GM12878 (cell line): Measurements from ENCODE around the gene ITGB2. TPM values are rescaled to one million over a fixed set of nuclear protein-coding genes. Genes with fewer than 3 reads are reported as not detected.

Experiments used
- ATAC-seq: fragments of 200-7000 bp; cut with Tn5 transposase; 3 replicates; pipeline ENCODE4 v1.9.1; 2020; ENCODE audit warnings: mild to moderate bottlenecking, moderate library complexity
- BruUV-seq: library from RNA; stranded (reverse); fragments of 400-500 nt; replicated peaks from 2 replicates; lab custom pipeline; 2021; lab: Mats Ljungman, UMichigan
- CTCF ChIA-PET: fragments of 300-600 bp; sonication (Branson Sonifier 250); formaldehyde crosslinking; extraction: SDS; loops from one replicate; lab custom pipeline; 2021; ENCODE audit warnings: inconsistent platforms; lab: Yijun Ruan, JAX
- POLR2A ChIA-PET: fragments of 350-600 bp; formaldehyde crosslinking; extraction: SDS; loops from one replicate; lab custom pipeline; 2021; ENCODE audit warnings: inconsistent platforms; lab: Charles Lee
- RAD21 ChIA-PET: fragments of 300-600 bp; sonication (Branson Sonifier 250); formaldehyde crosslinking; loops from one replicate; lab custom pipeline; 2023; ENCODE audit warnings: antibody characterized with exemption; ENCODE audit not compliant: unreplicated experiment; lab: Charles Lee
- SMC1A ChIA-PET: fragments of 300-600 bp; sonication (Branson Sonifier 250); formaldehyde crosslinking; loops from one replicate; lab custom pipeline; 2023; ENCODE audit not compliant: unreplicated experiment, uncharacterized antibody; lab: Charles Lee
- DNase-seq: peaks from one replicate; pipeline ENCODE4 v3.0.0-alpha.2; 2011; ENCODE audit warnings: low read depth, low spot score
- FAIRE-seq: peaks from 3 replicates; lab custom pipeline; 2011; peaks lifted over from hg19 to GRCh38; lab: Jason Lieb, UNC
- H2AFZ ChIP-seq: 2 replicates; pipeline ENCODE4 v1.6.0; 2011; ENCODE audit warnings: low read depth, low read length, control low read depth; ENCODE audit not compliant: control insufficient read depth
- H3K27ac ChIP-seq: 2 replicates; pipeline ENCODE4 v1.5.1; 2011; ENCODE audit warnings: control low read depth; ENCODE audit not compliant: control insufficient read depth, insufficient read depth
- H3K27me3 ChIP-seq, 2 experiments: replicated peaks in 1 of 2; 2 replicates each; pipeline versions ENCODE4 v1.6.0 to v1.6.1; 2011; ENCODE audit warnings: low read length in 1 of 2; ENCODE audit not compliant: control insufficient read depth in 2 of 2, insufficient read depth in 2 of 2
- H3K36me3 ChIP-seq, 2 experiments: 2 replicates each; pipeline ENCODE4 v1.5.1; 2011; ENCODE audit warnings: low read length in 1 of 2; ENCODE audit not compliant: control insufficient read depth in 2 of 2, insufficient read depth in 2 of 2
- H3K4me1 ChIP-seq: 2 replicates; pipeline ENCODE4 v1.6.1; 2011; ENCODE audit warnings: mild to moderate bottlenecking, low read length, moderate library complexity, mixed read lengths; ENCODE audit not compliant: control insufficient read depth, insufficient read depth
- H3K4me2 ChIP-seq: 2 replicates; pipeline ENCODE4 v1.6.0; 2011; ENCODE audit warnings: control low read depth; ENCODE audit not compliant: control insufficient read depth, insufficient read depth
- H3K4me3 ChIP-seq: fragments of 200-600 bp; sonication (generic); 2 replicates; pipeline ENCODE4 v1.5.1; 2016
- H3K79me2 ChIP-seq: 2 replicates; pipeline ENCODE4 v1.6.0; 2011; ENCODE audit warnings: low read length; ENCODE audit not compliant: control insufficient read depth, insufficient read depth
- H3K9ac ChIP-seq: 2 replicates; pipeline ENCODE4 v1.8.0; 2011; ENCODE audit warnings: low read length, control low read depth, mixed read lengths; ENCODE audit not compliant: control insufficient read depth, insufficient read depth
- H3K9me3 ChIP-seq: replicated peaks from 3 replicates; pipeline ENCODE4 v1.5.1; 2011; ENCODE audit warnings: mild to moderate bottlenecking, low read length; ENCODE audit not compliant: control insufficient read depth, insufficient read depth
- H4K20me1 ChIP-seq: 2 replicates; pipeline ENCODE4 v1.6.0; 2011; ENCODE audit not compliant: control insufficient read depth, insufficient read depth
- ATF7 ChIP-seq: fragments of 450-650 bp; IDR thresholded peaks from 2 replicates; pipeline ENCODE4 v1.6.1; 2016; ENCODE audit warnings: low read depth, mild to moderate bottlenecking
- BACH1 ChIP-seq: fragments of 450-650 bp; IDR thresholded peaks from 2 replicates; pipeline ENCODE4 v1.6.1; 2017; ENCODE audit warnings: mild to moderate bottlenecking, borderline replicate concordance
- BMI1 ChIP-seq: fragments of 450-650 bp; IDR thresholded peaks from 2 replicates; pipeline ENCODE4 v1.6.1; 2016; ENCODE audit warnings: mild to moderate bottlenecking, moderate library complexity, borderline replicate concordance
- CBX3 ChIP-seq: fragments of 200-600 bp; sonication (generic); IDR thresholded peaks from 2 replicates; pipeline ENCODE4 v1.6.1; 2016; ENCODE audit warnings: low read depth, borderline replicate concordance
- CBX5 ChIP-seq: sonication (generic); IDR thresholded peaks from 2 replicates; pipeline ENCODE4 v1.6.1; 2016; ENCODE audit warnings: low read depth, moderate library complexity, mild to moderate bottlenecking, inconsistent platforms
- CHD2 ChIP-seq: IDR thresholded peaks from 2 replicates; pipeline ENCODE4 v1.6.1; 2011; ENCODE audit warnings: low read depth, low read length, improper control_type of control experiment, borderline replicate concordance
- FOXK2 ChIP-seq: fragments of 450-650 bp; IDR thresholded peaks from 2 replicates; pipeline ENCODE4 v1.6.1; 2017; ENCODE audit warnings: mild to moderate bottlenecking, moderate library complexity
- HDGF ChIP-seq: fragments of 450-650 bp; IDR thresholded peaks from 2 replicates; pipeline ENCODE4 v1.6.1; 2016; ENCODE audit warnings: antibody characterized with exemption
- IKZF2 ChIP-seq, 2 experiments: fragments of 450-650 bp; IDR thresholded peaks; 2 replicates each; pipeline ENCODE4 v1.6.1; 2017; ENCODE audit warnings: mild to moderate bottlenecking in 2 of 2, moderate library complexity in 2 of 2
- MTA3 ChIP-seq: IDR thresholded peaks from 2 replicates; pipeline ENCODE4 v1.6.1; 2012; ENCODE audit warnings: low read length, inconsistent platforms, borderline replicate concordance
- NR2C2 ChIP-seq: IDR thresholded peaks from 2 replicates; pipeline ENCODE4 v1.6.1; 2011; ENCODE audit warnings: borderline replicate concordance, low read depth; ENCODE audit not compliant: control insufficient read depth, insufficient read length
- POLR2A ChIP-seq: IDR thresholded peaks from 2 replicates; pipeline ENCODE4 v1.6.1; 2011; ENCODE audit warnings: low read depth, mild to moderate bottlenecking, low read length
- POLR2AphosphoS2 ChIP-seq: IDR thresholded peaks from 2 replicates; pipeline ENCODE4 v1.6.1; 2011; ENCODE audit warnings: low read depth, mild to moderate bottlenecking, low read length, improper control_type of control experiment, moderate library complexity
- SIN3A ChIP-seq: IDR thresholded peaks from 2 replicates; pipeline ENCODE4 v1.6.1; 2012; ENCODE audit warnings: low read depth, low read length, improper control_type of control experiment
- SMAD5 ChIP-seq: IDR thresholded peaks from 2 replicates; pipeline ENCODE4 v1.6.1; 2016; ENCODE audit warnings: antibody characterized with exemption, low read depth
- SRF ChIP-seq, 2 experiments: IDR thresholded peaks; 2 replicates each; pipeline ENCODE4 v1.6.1; 2011; ENCODE audit warnings: low read depth in 2 of 2, low read length in 2 of 2, mild to moderate bottlenecking in 1 of 2, moderate library complexity in 1 of 2
- STAT3 ChIP-seq: IDR thresholded peaks from 2 replicates; pipeline ENCODE4 v1.6.1; 2011; ENCODE audit warnings: low read depth, low read length, improper control_type of control experiment
- SUZ12 ChIP-seq: fragments of 200-600 bp; sonication (generic); IDR thresholded peaks from one replicate; pipeline ENCODE4 v1.6.1; 2018; ENCODE audit warnings: antibody characterized with exemption, mild to moderate bottlenecking; ENCODE audit not compliant: unreplicated experiment
- TAF1 ChIP-seq: IDR thresholded peaks from 2 replicates; pipeline ENCODE4 v1.6.1; 2011; ENCODE audit warnings: mild to moderate bottlenecking, low read depth, low read length, borderline replicate concordance
- TCF12 ChIP-seq: IDR thresholded peaks from 2 replicates; pipeline ENCODE4 v1.6.1; 2011; ENCODE audit warnings: low read depth, mild to moderate bottlenecking, low read length
- ZNF384 ChIP-seq: IDR thresholded peaks from 2 replicates; pipeline ENCODE4 v1.6.1; 2012; ENCODE audit warnings: low read depth, mild to moderate bottlenecking, low read length, improper control_type of control experiment, borderline replicate concordance
- ZNF622 ChIP-seq: fragments of 450-650 bp; IDR thresholded peaks from 2 replicates; pipeline ENCODE4 v1.6.1; 2017; ENCODE audit warnings: mild to moderate bottlenecking, inconsistent platforms
- ZZZ3 ChIP-seq: IDR thresholded peaks from 2 replicates; pipeline ENCODE4 v1.6.1; 2011; ENCODE audit warnings: low read depth; ENCODE audit not compliant: control insufficient read depth, insufficient read length
- WGBS: methylation state at CpG from one replicate; pipeline ENCODE4 v1.1.6; 2016; ENCODE audit warnings: low lambda C conversion rate; ENCODE audit not compliant: insufficient replicate concordance, insufficient coverage; ENCODE audit errors: missing lambda C conversion rate; 5-methylcytosine and 5-hydroxymethylcytosine counted together
- in situ Hi-C: fragments of 300-500 bp; cut with MboI; formaldehyde crosslinking; loops from 9 replicates; pipeline ENCODE4 v1.14.3; 2018; ENCODE audit warnings: mixed read lengths
- intact Hi-C: fragments of 100-400 bp; cut with micrococcal nuclease; formaldehyde crosslinking; loops from one replicate; pipeline ENCODE4 v1.14.2; 2022; ENCODE audit not compliant: unreplicated experiment
- polyA plus RNA-seq, 11 experiments: library from polyadenylated mRNA; depleted of rRNA in 4 of 11; unstranded in 6 of 11; stranded (reverse) in 5 of 11; fragments of >200 nt; fragmentation: Nextera tagmentation in 4 of 11; fragmentation: Illumina TruSeq in 1 of 11; extraction: Ambion mirVana in 4 of 11; extraction: Trizol in 1 of 11; gene quantifications; 1 replicate in 1 of 11; 2 replicates in 10 of 11; pipeline versions ENCODE4 v1.2.1 to v1.2.3, GENCODE V29; 2011 to 2016; ENCODE audit warnings: inconsistent platforms in 2 of 11, missing spikeins in 2 of 11, low read depth in 1 of 11
- total RNA-seq, 4 experiments: library from RNA; depleted of rRNA in 3 of 4; stranded (reverse); fragments of >200 nt in 3 of 4; fragmentation: Illumina TruSeq in 1 of 4; extraction: Trizol in 1 of 4; gene quantifications; 2 replicates each; pipeline versions ENCODE4 v1.2.1 to v1.2.3, GENCODE V29; 2013 to 2021
- TF ChIP-seq, protein P1 (sequence below): fragments of 450-650 bp; IDR thresholded peaks from 2 replicates; pipeline ENCODE4 v1.6.1; 2014; ENCODE audit warnings: mild to moderate bottlenecking
- TF ChIP-seq, protein P2 (sequence below): IDR thresholded peaks from 2 replicates; pipeline ENCODE4 v1.6.1; 2011; ENCODE audit warnings: low read depth, low read length, improper control_type of control experiment, borderline replicate concordance

Gene ITGB2
- total and polyA plus RNA-seq, 10 of the 15 experiments (the other 5 are each of a cell fraction or from before 2014, with no cell fraction given) = 8.0 to 172 (median 58.9) TPM

GRCh38 chr21:44939532-44940115 is 18.9 kb upstream of the ITGB2 start, which contains the start of gene SLX9:
SLX9 (plus strand) TSS chr21:44940029; CDS start chr21:44940058, 29 bp downstream.
- peaks cover 3 to 11% of the 10 kb centered on the region in 2 experiments; a peak in 2 of 4 replicates for H3K36me3 ChIP-seq
- intact Hi-C loops = no loop called here
- ChIA-PET SMC1A (interaction anchor here (12.3 kb wide), 1 partner anchor 187 kb away, joined by 153 read pairs; no protein-coding TSS in a partner anchor), POLR2A (interaction anchor here (0.7 to 1.7 kb wide), 2 partner anchors 10 to 351 kb away, joined by 3 to 7 read pairs; no protein-coding TSS in a partner anchor), RAD21 (interaction anchor here (1.0 to 3.6 kb wide), 5 partner anchors 8 to 138 kb away, joined by 3 to 14 read pairs (median 3); partner anchors contain the start of gene UBE2G2), CTCF (interaction anchor here (1.4 to 11.8 kb wide), 4 partner anchors 10 to 199 kb away, joined by 3 to 219 read pairs (median 9); partner anchors contain the start of gene UBE2G2)
- in situ Hi-C loops = loop anchor here (5.0 to 10.0 kb wide), 2 partner anchors 55 to 142 kb away; no protein-coding TSS in a partner anchor
- H3K4me3 ChIP-seq = peak within 1 kb of the TSS; percentile 92
- BruUV-seq = TSS peak; percentile 95
- H3K79me2 ChIP-seq = peaks cover 35% of the 10 kb centered on the region
- peak within 1 kb of the TSS; percentile 73 for H2AFZ ChIP-seq
- ATAC-seq (peak; percentile 92), DNase-seq (no peak), FAIRE-seq (no peak)
- H3K9me3 ChIP-seq = no peaks in the 10 kb centered on the region
- H3K9ac ChIP-seq = peak within 1 kb of the TSS; percentile 70
- WGBS = 2% methylated on average over 66 of the region's 69 CpGs
- H3K27ac ChIP-seq = peak within 1 kb of the TSS; percentile 50
- peaks cover 18% of the 10 kb centered on the region for H3K4me1 ChIP-seq
- no peaks in the 10 kb centered on the region for H3K27me3 ChIP-seq
- H3K4me2 ChIP-seq = peak within 1 kb of the TSS; percentile 64
- H4K20me1 ChIP-seq = peaks cover 6% of the 10 kb centered on the region; the same call in 1 of the 2 replicates
- no peak for TF ChIP-seq MTA3
- TF ChIP-seq BMI1 = no peak
- TF ChIP-seq, protein P1, sequence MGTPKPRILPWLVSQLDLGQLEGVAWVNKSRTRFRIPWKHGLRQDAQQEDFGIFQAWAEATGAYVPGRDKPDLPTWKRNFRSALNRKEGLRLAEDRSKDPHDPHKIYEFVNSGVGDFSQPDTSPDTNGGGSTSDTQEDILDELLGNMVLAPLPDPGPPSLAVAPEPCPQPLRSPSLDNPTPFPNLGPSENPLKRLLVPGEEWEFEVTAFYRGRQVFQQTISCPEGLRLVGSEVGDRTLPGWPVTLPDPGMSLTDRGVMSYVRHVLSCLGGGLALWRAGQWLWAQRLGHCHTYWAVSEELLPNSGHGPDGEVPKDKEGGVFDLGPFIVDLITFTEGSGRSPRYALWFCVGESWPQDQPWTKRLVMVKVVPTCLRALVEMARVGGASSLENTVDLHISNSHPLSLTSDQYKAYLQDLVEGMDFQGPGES = peak; percentile 48; the same call in 1 of the 2 replicates
- peak; percentile 93 for TF ChIP-seq POLR2AphosphoS2
- TF ChIP-seq SRF (IDR thresholded peaks at IDR 0.05; ENCODE audit: low read depth in 2 of 2, low read length in 2 of 2) = peak in 1 of 2 experiments; percentile 94; a peak in 2 of 4 replicates
- no peak; the same call in 1 of the 2 replicates for TF ChIP-seq FOXK2
- TF ChIP-seq CBX3 = no peak
- no peak for TF ChIP-seq STAT3
- TF ChIP-seq SMAD5 = no peak
- peak; percentile 36 for TF ChIP-seq ZZZ3
- TF ChIP-seq SIN3A = peak; percentile 92
- TF ChIP-seq TCF12 = peak; percentile 72
- no peak for TF ChIP-seq ZNF384
- TF ChIP-seq ZNF622 = no peak
- peak; percentile 88 for TF ChIP-seq POLR2A
- TF ChIP-seq, protein P2, sequence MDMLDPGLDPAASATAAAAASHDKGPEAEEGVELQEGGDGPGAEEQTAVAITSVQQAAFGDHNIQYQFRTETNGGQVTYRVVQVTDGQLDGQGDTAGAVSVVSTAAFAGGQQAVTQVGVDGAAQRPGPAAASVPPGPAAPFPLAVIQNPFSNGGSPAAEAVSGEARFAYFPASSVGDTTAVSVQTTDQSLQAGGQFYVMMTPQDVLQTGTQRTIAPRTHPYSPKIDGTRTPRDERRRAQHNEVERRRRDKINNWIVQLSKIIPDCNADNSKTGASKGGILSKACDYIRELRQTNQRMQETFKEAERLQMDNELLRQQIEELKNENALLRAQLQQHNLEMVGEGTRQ = no peak
- peak; percentile 18 to 55; a peak in 1 of 4 replicates for TF ChIP-seq IKZF2 (IDR thresholded peaks at IDR 0.05)
- peak; percentile 94 for TF ChIP-seq TAF1
- peak; percentile 66; the same call in 1 of the 2 replicates for TF ChIP-seq BACH1
- no peak for TF ChIP-seq ATF7
- TF ChIP-seq HDGF = no peak
- no peak for TF ChIP-seq NR2C2
- TF ChIP-seq CBX5 = peak; percentile 61; the same call in 1 of the 2 replicates
- no peak for TF ChIP-seq SUZ12
- TF ChIP-seq CHD2 = peak; percentile 78
